AG20443 (cell line): ENCODE results near the gene DGUOK.

Source experiments
- DNase-seq: peaks from one replicate; pipeline ENCODE4 v3.0.0; 2012; ENCODE audit warnings: low spot score, mixed read lengths

Gene DGUOK

DNA sequence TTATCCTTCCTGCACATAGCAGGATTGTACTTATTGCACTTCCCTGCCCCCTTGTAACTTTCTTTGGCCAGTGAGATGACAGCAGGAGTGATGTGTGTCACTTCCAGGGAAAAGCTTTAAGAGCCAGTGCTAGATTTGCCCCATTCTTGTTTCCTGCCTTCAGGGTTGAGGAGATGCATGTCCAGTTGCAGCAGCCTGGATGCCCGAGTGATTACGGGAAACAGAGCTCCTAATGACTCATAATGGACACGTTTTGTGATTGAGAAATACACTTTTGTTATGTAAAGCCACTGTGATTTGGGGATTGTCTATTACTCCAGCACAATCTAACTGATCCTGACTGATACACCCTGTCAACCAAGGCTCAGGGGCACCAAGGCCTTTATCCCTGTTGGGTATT is 53.0 kb downstream of the DGUOK start:
- DNase-seq, result peak; percentile 90

DNA sequence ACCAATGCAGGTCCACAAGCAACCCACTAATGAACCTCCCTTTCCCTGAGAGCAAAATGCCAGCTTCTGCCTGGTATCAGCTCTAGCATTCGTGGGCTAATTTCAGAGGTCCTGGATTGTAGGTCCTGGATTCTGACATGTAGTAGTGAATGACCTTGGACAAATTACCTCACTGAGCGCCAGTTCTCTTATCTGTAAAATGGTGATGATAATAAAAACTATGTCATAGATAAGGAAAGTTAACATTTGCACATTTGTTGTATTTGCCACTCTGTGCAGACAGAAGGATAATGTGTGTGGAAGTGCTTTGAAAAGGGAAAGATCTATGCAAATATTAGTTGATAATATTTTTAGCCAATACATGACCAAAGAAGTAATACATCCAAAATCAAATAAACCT is 53.9 kb downstream of the DGUOK start:
- no peak for DNase-seq

DNA sequence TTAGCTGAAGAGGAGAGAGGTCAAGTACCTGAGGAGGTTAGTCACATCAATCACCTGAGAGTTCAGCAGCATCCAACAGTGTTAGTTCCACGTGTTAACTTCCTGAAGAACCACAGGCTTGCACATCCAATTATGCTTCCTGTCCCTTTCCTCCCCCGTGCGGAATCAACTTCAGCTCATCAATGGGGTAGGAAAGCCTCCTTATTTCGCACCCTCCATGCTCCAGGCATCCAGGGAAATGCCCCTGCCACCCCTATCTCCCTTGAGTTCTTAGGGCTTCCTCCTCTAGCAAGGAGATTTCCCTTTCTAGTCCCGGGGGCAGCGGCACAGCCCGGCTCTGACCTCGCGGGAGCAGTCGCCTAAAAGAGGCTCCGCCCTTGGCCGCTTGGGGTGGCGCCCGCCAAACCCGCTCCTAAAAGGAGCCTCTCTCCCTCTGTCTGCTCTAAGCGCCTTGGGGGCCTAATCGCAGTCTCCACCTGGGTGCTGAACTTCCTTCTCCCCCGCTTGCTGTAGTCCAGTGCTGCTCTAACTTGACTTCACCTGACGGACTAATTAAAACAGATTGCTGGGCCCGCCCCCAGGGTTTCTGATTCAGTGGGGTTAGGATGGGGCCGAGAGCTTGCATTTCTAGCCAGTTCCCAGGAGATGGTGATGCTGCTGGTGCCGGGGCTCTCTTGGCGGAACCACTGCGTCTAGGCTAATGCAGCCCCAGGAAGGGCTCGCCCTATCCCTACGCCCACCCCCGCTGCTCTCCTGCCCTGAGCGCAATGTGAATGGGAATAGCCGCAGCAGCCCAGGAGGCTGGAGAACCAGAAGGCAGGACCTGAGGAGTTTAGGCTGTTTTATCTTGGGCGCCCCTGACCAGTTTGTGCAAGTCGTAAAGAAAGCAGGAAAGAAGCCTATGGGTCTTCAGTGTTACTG is 54.7 kb downstream of the DGUOK start:
- peak; percentile 54 for DNase-seq

DNA sequence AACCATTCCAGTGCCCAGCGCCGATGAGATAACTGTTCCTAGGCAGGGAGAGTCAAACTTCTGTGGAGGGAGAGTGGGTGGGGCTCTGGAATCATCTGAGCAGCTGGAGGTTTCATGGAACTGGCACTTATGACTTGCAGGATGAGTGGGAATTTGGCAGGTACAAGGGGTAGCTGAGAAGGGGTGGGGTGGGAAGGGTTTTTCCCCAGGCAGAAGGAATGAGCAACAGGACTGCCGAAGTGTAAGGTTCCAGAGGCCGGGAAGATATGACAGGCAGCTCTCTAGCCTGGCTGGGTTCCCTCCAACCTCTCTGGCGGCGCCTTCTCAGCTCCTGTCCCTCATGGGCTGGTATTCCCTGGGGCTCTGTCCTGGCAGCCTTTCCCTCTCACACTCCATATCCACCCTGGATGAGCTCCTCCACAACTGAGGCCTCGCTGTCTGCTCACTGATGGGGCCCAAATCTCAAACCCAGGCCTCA is 55.5 kb downstream of the DGUOK start:
- DNase-seq, result peak; percentile 61

DNA sequence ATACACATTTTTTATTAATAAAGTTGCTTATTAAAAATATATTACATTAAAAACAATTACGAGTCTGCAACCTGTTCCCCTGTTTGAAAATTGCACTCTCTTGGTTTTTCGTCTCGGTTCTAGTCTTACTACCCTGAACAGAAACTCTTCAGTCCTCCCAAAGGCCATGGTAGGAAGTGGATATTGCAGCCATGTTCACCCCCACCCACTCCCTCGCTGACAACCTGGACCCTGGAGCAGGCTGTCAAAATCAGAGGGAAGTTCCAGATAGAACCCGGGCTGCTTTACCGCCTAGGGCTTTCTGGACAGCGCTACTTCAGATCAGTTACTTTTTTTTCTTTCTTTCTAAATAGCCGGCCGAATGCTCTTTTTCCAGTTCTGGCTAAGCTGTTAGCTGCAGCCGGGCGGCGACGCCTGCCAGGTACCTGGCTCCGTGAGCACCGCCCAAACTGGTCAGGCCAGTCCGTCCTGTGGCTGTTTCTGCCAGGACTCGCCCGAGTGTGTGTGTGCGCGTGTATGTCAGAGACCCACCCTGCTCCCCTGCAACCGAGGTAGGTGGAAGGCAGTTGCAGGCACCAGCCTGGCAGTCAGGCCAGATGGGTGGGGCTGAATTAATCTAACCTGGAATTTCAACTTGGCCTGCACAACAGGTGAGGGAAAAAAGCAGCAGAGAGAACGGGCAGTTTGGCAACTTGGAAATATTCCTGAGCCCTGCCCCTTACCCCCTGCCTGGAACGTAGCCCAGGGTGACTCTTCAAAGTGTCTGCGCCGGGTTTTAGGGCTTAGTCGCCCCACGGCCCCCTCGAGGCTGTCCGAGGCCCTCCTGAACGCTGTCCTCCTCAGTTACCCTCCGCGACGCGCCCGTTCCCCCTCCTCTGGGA is 56.9 kb downstream of the DGUOK start:
- DNase-seq, result no peak

DNA sequence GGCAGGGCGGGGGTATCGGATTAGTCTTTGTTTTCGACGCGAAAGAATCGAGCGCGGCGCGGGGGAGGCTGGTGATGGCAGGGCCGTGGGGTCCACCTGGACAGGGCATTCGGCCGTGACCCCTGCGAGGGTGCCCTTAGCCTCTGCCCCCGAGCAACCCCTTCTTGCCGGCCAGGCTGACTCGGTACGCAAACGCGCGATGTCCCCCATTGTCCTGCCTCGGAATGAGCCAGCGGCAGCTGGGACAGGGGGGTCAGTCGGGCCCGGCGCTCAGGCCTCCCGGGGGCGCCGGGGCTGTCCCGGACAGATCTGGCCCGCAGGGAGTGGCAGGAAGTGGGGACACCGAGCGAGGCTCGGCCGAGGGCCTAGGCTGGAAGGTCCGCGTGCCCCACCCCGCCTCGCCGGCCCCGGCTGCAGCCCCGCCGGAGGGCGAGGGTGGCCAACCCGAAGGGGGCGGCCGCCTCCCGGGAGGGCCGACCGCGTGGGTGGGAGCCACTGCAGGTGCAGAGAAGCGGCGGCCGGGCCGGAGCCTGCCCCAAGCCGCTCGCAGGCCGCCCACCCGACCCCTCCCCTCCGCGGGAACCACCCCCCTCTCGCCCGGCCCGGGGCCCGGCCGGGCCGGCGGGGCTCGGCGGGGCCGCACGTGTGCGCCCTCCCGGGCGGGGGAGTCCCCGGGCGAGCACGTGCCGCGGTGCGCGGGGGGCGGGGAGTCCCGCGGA is 57.7 kb downstream of the DGUOK start, which contains the start of gene TET3:
TET3 (plus strand) TSS at position 708 of the 719 bp plus-strand sequence. CDS start 1,494 bp downstream, outside the sequence.
- peak; percentile 63 for DNase-seq

DNA sequence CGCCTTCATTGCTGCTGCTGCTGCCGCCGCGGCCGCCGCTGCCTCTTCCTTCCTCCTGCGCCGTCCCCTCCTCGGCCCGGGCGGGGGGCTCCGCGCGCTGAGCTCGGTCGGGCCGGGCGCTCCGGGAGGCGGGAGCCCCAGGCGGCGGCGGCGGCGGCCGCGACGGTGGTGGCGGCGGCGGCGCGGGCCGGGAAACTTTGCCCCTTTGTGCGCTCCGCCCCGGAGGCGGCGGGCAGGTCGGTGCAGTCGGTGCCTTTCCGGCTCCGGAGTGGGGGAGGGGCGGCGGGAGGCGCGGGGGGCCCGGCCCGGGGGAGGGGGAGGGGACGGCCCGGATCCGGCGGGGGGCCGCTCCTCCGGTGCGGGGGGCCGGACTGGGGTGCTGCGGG is 58.2 kb downstream of the DGUOK start:
- DNase-seq, result peak; percentile 40

DNA sequence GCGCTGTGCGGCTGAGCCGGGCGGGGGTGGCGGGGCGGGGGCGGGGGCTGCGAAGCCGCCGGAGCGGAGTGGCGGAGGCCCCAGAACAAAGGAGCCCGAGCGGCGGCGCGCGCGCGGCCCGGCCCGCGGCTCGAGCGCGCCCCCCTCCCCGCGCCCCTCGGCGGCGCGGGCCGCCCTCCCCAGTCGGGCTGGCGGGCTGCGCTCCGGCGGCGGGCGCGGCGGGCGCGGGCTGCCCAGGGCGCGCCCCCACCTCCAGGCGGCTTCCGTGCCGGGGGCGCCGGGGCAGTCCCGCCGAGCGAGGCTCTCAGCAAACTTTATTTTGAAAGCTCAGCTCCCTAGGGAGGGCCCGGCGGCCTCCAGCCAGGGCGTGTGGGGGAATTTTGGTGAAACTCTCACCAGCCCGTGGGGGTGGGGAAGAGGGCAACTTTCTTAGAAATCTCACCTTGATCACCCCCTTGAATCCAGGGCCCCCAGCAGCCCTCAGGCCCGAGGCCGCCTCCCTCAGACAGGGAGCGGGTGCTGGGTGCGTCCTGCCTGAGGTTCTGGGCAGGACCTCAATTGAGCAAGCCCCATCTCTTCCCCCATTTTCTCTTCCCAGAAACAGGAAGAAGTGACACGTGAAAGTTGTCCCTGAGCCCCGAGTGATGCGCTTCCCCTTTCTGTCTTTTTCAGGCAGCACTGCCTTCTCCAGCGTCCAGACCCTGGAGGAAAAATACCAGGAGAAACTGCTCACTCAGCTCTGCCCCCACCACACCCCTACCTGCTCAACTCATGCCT is 58.8 kb downstream of the DGUOK start:
- DNase-seq, result peak; percentile 57

DNA sequence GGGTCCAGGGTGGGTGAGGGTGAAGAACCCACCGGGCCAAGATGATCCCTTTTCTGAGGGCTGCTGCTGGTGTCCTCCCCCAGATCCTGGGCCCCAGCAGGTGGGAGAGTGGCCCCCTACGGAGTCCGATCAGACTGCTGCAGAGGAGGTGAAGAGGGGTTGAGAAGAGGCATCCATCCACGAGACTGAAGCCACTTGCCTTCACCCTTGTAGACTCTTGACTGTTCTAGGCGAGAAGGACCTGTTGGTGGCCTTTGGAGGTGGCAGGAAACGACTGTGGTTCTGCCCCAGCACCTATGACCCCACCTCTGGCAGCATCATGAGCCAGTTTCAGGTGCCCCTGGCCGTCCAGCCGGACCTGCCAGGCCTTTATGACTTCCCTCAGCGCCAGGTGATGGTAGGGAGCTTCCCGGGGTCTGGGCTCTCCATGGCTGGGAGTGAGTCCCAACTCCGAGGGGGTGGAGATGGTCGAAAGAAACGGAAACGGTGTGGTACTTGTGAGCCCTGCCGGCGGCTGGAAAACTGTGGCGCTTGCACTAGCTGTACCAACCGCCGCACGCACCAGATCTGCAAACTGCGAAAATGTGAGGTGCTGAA is 59.5 kb downstream of the DGUOK start:
- DNase-seq, result no peak

DNA sequence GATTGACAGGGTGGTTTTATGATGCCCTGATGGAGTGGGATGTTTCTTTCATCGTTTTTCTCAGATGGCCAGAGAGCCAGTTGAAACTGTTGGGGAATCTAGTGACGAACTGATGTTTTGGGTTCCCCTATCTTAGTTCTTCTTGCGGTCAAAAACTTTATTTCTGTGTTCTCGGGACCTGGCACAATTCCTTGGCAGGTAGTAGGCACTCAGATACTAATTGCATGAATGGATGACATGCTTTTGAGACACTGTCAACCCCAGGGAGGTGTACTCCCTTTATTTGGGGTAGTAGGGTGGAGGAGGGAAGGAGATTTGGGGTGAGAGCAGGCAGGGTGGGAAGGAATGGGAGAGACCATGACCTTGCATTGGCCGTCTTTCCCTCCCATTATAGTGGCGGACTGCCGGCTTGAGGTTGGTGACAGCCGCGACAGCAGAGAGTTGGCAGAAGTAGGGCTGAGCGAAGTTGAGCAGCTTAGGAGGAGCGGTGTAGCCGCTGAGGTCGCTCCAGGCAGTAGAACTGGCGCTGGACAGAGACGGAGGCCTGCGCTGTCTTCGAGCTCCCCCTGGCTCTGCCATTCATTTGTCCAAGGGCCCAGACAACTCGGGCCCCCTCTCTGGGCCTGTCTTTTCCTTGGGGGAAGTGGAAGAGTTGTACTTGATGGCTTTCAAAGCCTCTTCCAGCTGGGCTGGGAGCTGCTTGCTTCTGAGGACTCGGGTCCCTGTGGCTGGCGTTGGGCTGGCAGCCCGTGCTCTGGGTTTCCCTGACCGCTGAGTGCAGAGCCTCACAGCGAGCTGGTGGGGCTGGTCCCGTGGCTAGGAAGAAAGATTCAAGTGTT is 60.6 kb downstream of the DGUOK start:
- no peak for DNase-seq

DNA sequence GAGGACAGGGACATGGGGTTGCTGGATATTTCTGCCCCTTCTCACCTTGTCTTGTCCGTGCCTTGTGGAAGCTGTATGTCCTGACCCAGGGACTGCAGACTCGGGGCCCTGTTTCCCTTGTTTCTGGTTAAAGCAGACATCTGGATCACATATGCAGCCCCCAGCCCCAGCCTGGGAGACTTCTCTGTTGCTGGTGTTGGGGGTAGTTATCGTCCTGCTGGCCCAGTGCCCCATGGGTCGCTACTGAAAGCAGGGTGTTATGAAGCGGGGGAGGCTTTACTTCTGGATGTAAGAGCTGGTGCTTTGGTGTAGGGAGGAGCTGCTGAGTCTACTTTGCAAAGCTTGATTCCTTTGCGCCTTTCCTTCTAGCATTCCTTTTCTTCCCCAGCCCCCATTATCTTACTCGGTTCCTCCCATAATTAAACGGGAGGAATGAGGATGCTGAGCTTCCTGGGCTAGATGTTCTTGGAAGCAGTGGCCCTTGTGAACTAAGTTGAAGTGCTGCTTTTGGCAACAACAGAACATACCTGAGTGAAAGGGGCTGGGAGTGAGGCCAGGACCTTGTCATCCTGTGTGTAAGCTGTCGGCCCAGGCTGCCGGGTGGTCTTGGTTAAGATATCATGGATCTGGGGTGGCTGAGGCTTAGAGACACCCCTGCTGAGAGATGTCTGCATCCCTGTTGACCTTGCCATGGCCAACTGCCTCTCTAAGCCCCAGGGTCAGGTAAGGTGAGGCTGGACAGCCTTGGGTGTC is 61.4 kb downstream of the DGUOK start:
- no peak for DNase-seq

DNA sequence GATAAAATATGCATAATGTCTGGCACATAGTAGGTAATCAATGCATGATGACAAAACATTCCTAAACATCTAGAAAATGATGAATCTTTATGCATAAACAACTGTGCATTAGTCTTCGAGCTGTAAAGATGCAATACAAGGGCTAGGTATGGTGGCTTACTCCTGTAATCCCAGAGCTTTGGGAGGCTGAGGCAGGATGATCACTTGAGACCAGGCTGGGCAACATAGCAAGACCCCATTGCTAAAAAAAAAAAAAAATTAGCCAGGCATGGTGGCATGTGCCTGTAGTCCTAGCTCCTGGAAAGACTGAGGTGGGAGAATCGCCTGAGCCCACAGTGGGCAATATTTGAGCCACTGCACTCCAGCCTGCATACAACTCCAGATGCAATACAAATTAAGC is 63.3 kb downstream of the DGUOK start:
- DNase-seq, result no peak

DNA sequence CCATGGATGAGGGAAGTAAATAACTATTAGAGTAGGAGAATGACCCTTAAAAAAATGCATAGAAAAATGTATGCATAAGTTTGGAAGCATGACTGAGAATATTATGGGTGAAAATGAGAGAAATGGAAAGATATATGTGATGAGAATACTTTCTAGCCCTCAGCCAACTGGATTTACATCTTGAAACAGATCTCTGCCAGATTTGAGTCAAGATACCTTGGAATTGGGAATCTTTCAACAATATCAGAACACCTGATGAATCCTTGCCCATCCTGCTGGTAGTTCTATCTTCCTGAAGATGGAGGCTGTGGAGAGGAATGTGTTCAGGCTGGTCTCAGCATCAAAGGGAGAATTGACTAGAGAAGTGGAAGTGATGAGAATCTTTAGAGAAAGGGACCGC is 63.9 kb downstream of the DGUOK start:
- no peak for DNase-seq

DNA sequence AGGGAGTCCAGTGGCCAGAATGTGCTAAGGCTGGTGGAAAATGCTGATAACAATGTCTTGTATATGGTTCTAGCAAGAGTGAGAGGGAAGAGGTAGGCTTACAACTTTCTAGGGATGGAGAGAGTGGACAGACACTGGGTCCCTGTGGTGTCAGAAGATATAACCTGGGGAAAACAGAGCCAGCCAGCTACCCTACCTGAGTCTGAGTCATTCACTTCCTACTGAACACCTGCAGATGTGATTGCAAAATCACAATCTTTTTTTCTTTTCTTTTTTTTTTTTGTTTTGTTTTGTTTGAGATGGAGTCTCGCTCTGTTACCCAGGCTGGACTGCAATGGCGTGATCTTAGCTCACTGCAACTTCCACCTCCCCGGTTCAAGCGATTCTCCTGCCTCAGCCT is 65.4 kb downstream of the DGUOK start:
- DNase-seq, result no peak

DNA sequence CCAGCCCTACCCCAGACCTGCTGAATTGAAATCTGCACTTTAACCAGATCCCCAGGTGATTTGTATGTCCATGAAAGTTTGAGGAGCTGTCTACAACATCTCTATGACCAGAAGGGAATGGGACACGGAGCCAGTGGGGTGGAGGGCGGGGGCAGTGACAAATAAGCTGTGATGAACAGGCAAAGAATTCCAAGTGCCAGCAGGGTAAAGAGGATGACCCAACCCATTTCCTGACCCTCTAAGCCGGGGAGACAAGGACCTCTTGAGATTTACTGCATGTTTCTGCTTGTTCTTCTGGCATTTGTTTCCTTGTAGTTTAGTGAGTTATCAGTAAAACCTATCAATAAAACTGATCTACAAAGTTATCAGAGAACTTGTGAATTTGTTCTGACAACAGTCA is 66.7 kb downstream of the DGUOK start:
- no peak for DNase-seq

DNA sequence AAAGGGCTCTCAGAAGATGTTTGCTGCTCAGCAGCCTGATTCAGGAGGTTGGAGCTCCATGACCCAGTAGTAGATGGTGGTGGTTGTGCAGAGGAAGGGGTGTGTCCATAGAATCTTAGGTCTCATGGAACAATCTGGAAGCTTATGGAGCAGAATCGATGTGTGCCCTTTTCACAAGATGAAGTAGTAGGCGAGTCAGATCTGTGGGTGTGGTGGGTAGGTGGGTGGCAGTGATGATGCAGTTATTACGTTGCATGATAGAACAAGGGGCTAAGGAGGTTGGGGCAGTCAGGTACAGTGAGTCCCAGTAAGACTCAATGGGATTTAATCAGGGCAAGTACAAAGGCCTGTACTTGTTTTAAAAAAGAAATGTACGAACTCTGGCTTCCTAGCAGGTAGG is 67.1 kb downstream of the DGUOK start:
- DNase-seq, result no peak

DNA sequence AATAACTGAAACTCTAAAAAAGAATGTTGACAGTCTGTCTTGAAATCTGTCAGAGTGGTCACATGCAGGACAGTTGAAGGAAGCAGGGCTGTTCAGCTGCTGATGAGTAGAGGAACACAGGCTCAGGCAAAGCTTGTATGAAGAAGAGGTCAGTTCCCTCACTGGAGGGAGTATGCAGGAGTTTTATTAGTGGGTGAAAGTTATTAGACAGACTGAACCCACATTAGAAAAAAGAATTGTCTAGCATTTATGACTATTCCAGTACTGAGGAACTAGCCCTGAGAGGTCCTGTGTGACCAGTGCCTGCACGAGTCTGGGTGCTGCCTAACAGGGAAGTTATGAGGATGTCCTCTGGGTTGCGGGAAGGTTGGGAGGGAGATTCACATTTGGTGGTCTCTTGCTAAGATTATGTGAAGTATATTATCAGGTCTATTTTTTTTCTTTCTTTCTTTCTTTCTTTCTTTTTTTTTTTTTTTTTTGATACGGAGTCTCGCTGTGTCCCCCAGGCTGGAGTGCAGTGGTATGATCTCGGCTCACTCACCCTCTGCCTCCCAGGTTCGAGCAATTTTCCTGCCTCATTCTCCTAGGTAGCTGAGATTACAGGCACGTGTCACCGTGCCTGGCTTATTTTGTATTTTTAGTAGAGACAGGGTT is 67.6 kb downstream of the DGUOK start:
- DNase-seq, result no peak

DNA sequence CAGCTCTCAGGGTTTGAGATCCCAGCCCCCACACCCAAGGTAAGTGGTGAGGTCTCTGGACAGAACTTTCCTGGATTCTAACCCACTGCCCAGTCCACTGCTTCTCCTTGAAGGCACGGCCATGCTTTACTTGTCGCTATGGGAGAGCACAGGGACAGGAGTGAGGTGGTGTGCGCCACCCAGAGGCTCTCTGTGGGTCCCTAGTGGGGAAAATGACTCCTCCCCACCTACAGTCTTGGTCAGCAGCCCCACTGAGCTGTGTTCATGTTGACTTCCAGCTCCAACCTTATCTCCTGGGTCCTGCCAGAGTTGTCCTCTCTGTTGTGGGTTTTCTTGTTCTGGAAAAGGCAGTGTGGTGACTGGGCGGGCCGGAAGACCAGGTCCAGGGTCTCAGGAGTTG is 69.1 kb downstream of the DGUOK start:
- no peak for DNase-seq

DNA sequence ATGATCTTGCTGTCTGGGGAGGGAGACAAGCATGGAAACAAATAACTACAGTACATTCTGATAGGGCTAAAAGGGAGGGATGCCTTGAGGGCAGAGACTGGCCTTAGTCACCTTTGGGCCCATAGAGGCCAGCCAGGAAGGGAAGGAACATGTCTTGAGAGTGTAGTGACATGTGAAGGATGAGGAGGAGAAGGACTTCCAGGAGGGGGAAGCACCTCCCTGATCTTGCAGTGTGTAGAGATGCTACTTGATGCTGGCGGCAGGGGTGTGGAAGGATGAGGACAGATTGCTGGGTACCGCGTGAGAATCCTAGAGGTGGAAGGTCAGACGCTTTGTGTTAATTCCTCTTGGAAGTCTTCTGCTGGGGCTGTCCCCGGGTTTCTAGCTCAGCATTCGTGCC is 71.1 kb downstream of the DGUOK start:
- DNase-seq, result no peak
